Suprapubic skin (tissue), 4 donors: ENCODE data around the gene RAPGEF5. TPM values are rescaled to one million over a fixed set of nuclear protein-coding genes. Genes with fewer than 3 reads are reported as not detected.

Experiments used
- DNase-seq, 2 donors: peaks; one replicate each; pipeline ENCODE4 v3.0.0-alpha.2; 2019; ENCODE audit warnings: low spot score in 2 of 2
- H3K27ac ChIP-seq: fragments of 200-600 bp; sonication (generic); one replicate; pipeline ENCODE4 v1.5.1; 2019
- H3K27me3 ChIP-seq: fragments of 200-600 bp; sonication (generic); one replicate; pipeline ENCODE4 v1.5.1; 2019
- H3K36me3 ChIP-seq: fragments of 200-600 bp; sonication (generic); one replicate; pipeline ENCODE4 v1.5.1; 2019
- H3K4me1 ChIP-seq: fragments of 200-600 bp; sonication (generic); one replicate; pipeline ENCODE4 v1.5.1; 2019
- H3K4me3 ChIP-seq: fragments of 200-600 bp; sonication (generic); one replicate; pipeline ENCODE4 v1.5.1; 2019; ENCODE audit warnings: mild to moderate bottlenecking
- H3K9me3 ChIP-seq: fragments of 200-600 bp; sonication (generic); one replicate; pipeline ENCODE4 v1.5.1; 2019
- EP300 ChIP-seq: sonication (generic); formaldehyde crosslinking; IDR thresholded peaks from one replicate; pipeline ENCODE4 v1.6.1; 2017; ENCODE audit warnings: antibody characterized with exemption
- POLR2A ChIP-seq, 2 donors: fragments of 450-650 bp; IDR thresholded peaks; one replicate each; pipeline ENCODE4 v1.6.1; 2017; ENCODE audit warnings: antibody characterized with exemption in 2 of 2, mild to moderate bottlenecking in 2 of 2, moderate library complexity in 2 of 2
- POLR2AphosphoS5 ChIP-seq, 3 donors: sonication (generic); formaldehyde crosslinking; IDR thresholded peaks; one replicate each; pipeline ENCODE4 v1.6.1; 2017; ENCODE audit warnings: antibody characterized with exemption in 3 of 3
- WGBS: methylation state at CpG from one replicate; pipeline ENCODE4 v1.1.5; 2018; 5-methylcytosine and 5-hydroxymethylcytosine counted together
- total RNA-seq, 4 donors: library from RNA; depleted of rRNA; stranded (reverse); fragments of >200 nt; gene quantifications; one replicate each; pipeline ENCODE4 v1.1.0, GENCODE V29; 2016
- TF ChIP-seq, protein P1 (sequence below), 2 donors: fragments of 200-600 bp in 1 of 2; fragments of 450-650 bp in 1 of 2; sonication (generic) in 1 of 2; IDR thresholded peaks; one replicate each; pipeline ENCODE4 v1.5.1; 2016 to 2019; ENCODE audit warnings: antibody characterized with exemption in 2 of 2, mild to moderate bottlenecking in 1 of 2, moderate library complexity in 1 of 2

Gene RAPGEF5
- total RNA-seq, 4 donors from 2014 or later = 22.6 to 88.5 (median 26.9) TPM

DNA sequence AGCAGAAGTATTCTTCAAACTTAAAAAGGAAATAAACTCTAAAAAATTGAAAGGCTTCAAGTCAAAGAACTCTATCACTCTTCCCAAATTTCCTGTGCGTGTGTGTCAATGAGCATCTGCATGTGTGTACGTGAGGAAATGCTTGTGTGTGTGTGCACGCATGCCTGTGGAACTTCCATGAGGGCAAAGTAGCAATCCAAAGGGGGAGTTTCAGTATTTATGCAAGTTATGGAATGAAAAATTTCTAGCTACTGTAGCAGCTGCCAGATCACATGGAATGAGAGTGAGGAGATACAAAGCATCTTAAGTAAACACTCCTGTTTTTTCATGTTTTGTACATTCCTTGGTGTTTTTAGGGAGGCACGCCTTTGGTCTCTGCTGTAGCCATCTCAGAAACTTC is 152.6 kb downstream of the RAPGEF5 start:
- Histone ChIP-seq H3K9me3 (no peaks in the 10 kb centered on the region), H3K27ac (no peak overlapping the region), H3K4me3 (no peak overlapping the region), H3K27me3 (no peaks in the 10 kb centered on the region), H3K4me1 (peaks cover 24% of the 10 kb centered on the region), H3K36me3 (peaks cover 6% of the 10 kb centered on the region)
- 40% methylated on average over 4 of the region's 4 CpGs for WGBS
- no peak for DNase-seq
- TF ChIP-seq POLR2A (IDR thresholded peaks at IDR 0.05) (no peak), EP300 (no peak), POLR2AphosphoS5 (IDR thresholded peaks at IDR 0.05) (no peak)
- TF ChIP-seq, protein P1, sequence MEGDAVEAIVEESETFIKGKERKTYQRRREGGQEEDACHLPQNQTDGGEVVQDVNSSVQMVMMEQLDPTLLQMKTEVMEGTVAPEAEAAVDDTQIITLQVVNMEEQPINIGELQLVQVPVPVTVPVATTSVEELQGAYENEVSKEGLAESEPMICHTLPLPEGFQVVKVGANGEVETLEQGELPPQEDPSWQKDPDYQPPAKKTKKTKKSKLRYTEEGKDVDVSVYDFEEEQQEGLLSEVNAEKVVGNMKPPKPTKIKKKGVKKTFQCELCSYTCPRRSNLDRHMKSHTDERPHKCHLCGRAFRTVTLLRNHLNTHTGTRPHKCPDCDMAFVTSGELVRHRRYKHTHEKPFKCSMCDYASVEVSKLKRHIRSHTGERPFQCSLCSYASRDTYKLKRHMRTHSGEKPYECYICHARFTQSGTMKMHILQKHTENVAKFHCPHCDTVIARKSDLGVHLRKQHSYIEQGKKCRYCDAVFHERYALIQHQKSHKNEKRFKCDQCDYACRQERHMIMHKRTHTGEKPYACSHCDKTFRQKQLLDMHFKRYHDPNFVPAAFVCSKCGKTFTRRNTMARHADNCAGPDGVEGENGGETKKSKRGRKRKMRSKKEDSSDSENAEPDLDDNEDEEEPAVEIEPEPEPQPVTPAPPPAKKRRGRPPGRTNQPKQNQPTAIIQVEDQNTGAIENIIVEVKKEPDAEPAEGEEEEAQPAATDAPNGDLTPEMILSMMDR (IDR thresholded peaks at IDR 0.05) = no peak

DNA sequence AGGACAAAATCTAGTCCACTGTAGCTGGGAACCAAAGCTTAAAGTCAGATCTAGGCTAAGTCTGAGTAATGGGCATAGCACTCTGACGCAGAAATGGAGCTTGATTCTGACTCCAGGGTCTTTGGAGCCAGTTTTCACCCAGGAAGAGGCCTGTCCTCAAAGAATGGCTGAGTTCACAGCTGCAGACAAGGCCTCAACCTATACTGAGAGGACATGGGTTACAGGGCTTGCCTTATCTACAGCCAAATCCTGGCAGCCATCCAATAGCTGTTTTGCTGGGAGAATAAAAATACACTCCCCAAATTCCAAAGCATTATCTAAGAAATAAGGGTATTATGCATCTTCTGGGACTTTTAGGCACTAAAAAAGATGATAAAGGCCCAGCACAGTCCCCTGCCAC is 154.8 kb downstream of the RAPGEF5 start:
- no peak overlapping the region for H3K27ac ChIP-seq
- H3K4me1 ChIP-seq = peaks cover 8% of the 10 kb centered on the region
- WGBS = 100% methylated on average over 1 of the region's 1 CpG
- no peaks in the 10 kb centered on the region for H3K9me3 ChIP-seq
- DNase-seq = no peak
- TF ChIP-seq POLR2AphosphoS5 (IDR thresholded peaks at IDR 0.05) (no peak), EP300 (no peak), POLR2A (IDR thresholded peaks at IDR 0.05) (no peak)
- no peaks in the 10 kb centered on the region for H3K27me3 ChIP-seq
- H3K36me3 ChIP-seq = peaks cover 6% of the 10 kb centered on the region
- no peak overlapping the region for H3K4me3 ChIP-seq

DNA sequence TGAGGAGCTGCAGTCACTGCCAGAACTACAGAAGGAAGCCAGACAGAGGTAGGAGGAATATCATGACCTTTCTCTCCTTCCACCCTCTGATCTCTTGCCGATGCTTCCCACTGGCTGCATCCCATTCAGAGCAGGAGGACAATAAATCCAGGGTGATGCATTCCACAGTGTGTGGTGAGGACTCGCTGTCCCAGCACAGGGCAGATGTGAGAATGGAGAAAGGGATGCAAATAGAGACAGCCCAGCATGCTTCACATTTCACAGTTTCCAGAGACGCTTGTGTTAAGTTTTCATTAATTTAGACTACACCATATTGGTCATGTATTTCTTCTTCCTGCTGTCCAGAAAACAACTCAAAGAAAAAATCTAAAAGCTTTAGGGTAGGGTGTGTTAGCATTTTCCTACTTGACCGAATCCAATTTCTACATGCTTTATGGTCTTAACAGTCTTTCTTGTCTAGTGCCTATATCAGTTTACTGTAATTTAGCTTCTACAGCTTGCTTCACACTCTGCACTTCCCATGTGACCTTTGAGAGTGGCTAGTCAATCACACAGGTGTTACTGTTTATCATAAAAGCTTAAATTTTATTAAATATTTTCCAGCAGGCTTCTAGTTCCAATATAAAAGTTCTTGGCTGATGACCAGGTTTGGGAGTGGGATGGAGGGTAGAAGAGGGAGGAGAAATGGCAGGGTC is 155.6 kb downstream of the RAPGEF5 start:
- Histone ChIP-seq H3K4me3 (no peak overlapping the region), H3K36me3 (peaks cover 6% of the 10 kb centered on the region), H3K9me3 (no peaks in the 10 kb centered on the region), H3K27me3 (no peaks in the 10 kb centered on the region), H3K27ac (no peak overlapping the region), H3K4me1 (peaks cover 8% of the 10 kb centered on the region)
- WGBS = 75% methylated on average over 4 of the region's 4 CpGs
- DNase-seq = no peak
- TF ChIP-seq POLR2AphosphoS5 (IDR thresholded peaks at IDR 0.05) (no peak), EP300 (no peak)
- TF ChIP-seq, protein P1 (IDR thresholded peaks at IDR 0.05) = no peak

DNA sequence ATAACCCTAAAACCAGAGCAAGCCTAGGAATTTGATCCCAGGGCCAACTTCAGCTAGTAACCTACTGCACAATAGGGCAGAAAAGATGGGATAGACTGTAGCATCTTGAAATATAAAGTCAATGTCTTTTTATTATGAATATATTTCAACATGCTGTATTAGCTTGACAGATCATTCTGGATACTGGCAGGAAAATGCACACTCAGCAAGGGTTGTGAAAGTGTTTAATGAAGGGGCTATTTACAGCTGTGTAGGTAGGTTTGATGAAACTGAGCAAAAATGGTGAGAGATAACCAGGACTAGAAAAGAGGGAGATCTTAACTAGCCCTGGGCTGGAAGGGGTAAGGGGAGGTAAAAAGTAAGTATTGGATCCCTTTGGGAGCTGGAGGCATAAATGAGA is 156.2 kb downstream of the RAPGEF5 start:
- no peak for DNase-seq
- Histone ChIP-seq H3K4me3 (no peak overlapping the region), H3K4me1 (peaks cover 5% of the 10 kb centered on the region), H3K27ac (no peak overlapping the region), H3K36me3 (peaks cover 6% of the 10 kb centered on the region), H3K27me3 (no peaks in the 10 kb centered on the region), H3K9me3 (no peaks in the 10 kb centered on the region)
- TF ChIP-seq POLR2AphosphoS5 (IDR thresholded peaks at IDR 0.05) (no peak), EP300 (no peak)

DNA sequence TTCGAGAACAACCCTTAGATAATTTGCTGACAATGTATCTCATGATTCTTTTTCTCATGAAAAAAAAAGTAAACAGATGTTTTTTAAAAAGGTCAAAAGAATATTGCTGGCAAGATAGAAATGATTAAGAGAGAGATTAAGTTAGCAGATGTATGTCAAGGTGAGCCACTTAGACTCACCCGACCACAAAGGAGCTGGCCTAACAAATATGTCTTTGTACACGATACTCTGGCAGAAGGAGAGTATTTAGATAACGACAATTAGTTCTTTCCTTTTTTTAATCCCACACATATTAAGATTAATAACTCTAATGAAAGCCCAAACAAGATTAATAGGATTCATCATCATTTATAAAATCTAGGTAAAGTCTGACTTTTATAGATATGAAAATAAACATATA is 156.7 kb downstream of the RAPGEF5 start:
- H3K27ac ChIP-seq = no peak overlapping the region
- H3K4me1 ChIP-seq = no peaks in the 10 kb centered on the region
- H3K36me3 ChIP-seq = peaks cover 6% of the 10 kb centered on the region
- WGBS = 61% methylated on average over 4 of the region's 4 CpGs
- no peak for DNase-seq
- TF ChIP-seq, protein P1 (IDR thresholded peaks at IDR 0.05) = no peak
- TF ChIP-seq POLR2A (IDR thresholded peaks at IDR 0.05) (no peak), POLR2AphosphoS5 (IDR thresholded peaks at IDR 0.05) (no peak), EP300 (no peak)
- H3K9me3 ChIP-seq = no peaks in the 10 kb centered on the region
- H3K27me3 ChIP-seq = no peaks in the 10 kb centered on the region
- H3K4me3 ChIP-seq = no peak overlapping the region

DNA sequence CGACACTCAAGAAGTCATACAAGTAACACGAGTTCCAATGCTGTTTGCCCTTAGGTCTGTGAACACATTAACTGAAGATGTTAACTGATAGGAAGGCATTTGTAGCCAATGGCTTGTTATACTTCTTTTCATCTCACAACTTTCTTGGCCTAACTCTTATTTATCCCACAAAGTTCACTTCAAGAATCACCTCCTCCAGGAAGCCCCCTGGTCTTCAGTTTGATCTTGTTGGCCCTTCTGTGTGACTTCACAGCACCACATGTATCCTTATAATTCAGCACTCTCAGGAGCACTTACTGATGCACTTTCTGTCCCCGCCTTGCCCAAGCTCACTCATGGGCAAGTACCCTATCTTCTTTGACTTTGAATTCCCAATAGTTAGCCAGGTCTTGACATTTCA is 159.6 kb downstream of the RAPGEF5 start:
- Histone ChIP-seq H3K36me3 (no peaks in the 10 kb centered on the region), H3K9me3 (no peaks in the 10 kb centered on the region), H3K4me3 (no peak overlapping the region), H3K27ac (no peak overlapping the region), H3K4me1 (peaks cover 6% of the 10 kb centered on the region), H3K27me3 (no peaks in the 10 kb centered on the region)
- 88% methylated on average over 3 of the region's 3 CpGs for WGBS
- no peak for DNase-seq
- no peak for TF ChIP-seq POLR2AphosphoS5 (IDR thresholded peaks at IDR 0.05)
- TF ChIP-seq EP300 = no peak
- TF ChIP-seq POLR2A (IDR thresholded peaks at IDR 0.05) = no peak
- TF ChIP-seq, protein P1 (IDR thresholded peaks at IDR 0.05) = no peak
